Measurements from ENCODE around the gene TPCN2.

- TF ChIP-seq RAD21 (IDR thresholded peaks at IDR 0.05), result no peak
- no peak for TF ChIP-seq CTCF (IDR thresholded peaks at IDR 0.05; ENCODE audit: low read depth, low read length, missing input control)
- TF ChIP-seq REST (IDR thresholded peaks at IDR 0.05), result no peak
- TF ChIP-seq GABPA (IDR thresholded peaks at IDR 0.05 in 1 of 2, conservative IDR thresholded peaks at IDR 0.05 in 1 of 2), result no peak
- TF ChIP-seq TAF1 (conservative IDR thresholded peaks at IDR 0.05), result no peak
- no peak for TF ChIP-seq ZBTB33 (IDR thresholded peaks at IDR 0.05)
- no peak for TF ChIP-seq FOXA1 (IDR thresholded peaks at IDR 0.05)
- TF ChIP-seq HNF4A (conservative IDR thresholded peaks at IDR 0.05), result no peak
- no peak for TF ChIP-seq MAX (IDR thresholded peaks at IDR 0.05)
- no peak for TF ChIP-seq SP1 (IDR thresholded peaks at IDR 0.05)
- no peak for TF ChIP-seq JUND (IDR thresholded peaks at IDR 0.05)
Observed at GRCh38 chr11:69086152-69087132, 37.7 kb downstream of the TPCN2 start.
